RWPE2 (cell line): ENCODE data around the gene TCERG1L.

Experiments
- ATAC-seq: fragments of 200-7000 bp; cut with Tn5 transposase; 3 replicates; pipeline ENCODE4 v1.9.1; 2021; ENCODE audit warnings: low read depth
- DNase-seq: peaks from one replicate; pipeline ENCODE4 v3.0.0-alpha.2; 2020; ENCODE audit warnings: low spot score
- H3K27ac ChIP-seq: fragments of 450-650 bp; 2 replicates; pipeline ENCODE4 v1.5.1; 2017; ENCODE audit warnings: mild to moderate bottlenecking; ENCODE audit not compliant: poor library complexity, severe bottlenecking
- H3K27me3 ChIP-seq: fragments of 250-450 bp; sonication (Bioruptor Pico); 2 replicates; pipeline ENCODE4 v1.5.1; 2021; ENCODE audit warnings: mild to moderate bottlenecking, moderate library complexity; ENCODE audit not compliant: insufficient read depth, poor library complexity, severe bottlenecking
- H3K36me3 ChIP-seq: fragments of 250-450 bp; sonication (Bioruptor Pico); 2 replicates; pipeline ENCODE4 v1.5.1; 2020; ENCODE audit warnings: low read depth, mild to moderate bottlenecking, moderate library complexity
- H3K4me1 ChIP-seq: fragments of 250-450 bp; sonication (Bioruptor Pico); 2 replicates; pipeline ENCODE4 v1.5.1; 2021; ENCODE audit warnings: mild to moderate bottlenecking, moderate library complexity; ENCODE audit not compliant: insufficient read depth, poor library complexity, severe bottlenecking
- H3K4me3 ChIP-seq: fragments of 250-450 bp; sonication (Bioruptor Pico); 2 replicates; pipeline ENCODE4 v1.5.1; 2021; ENCODE audit warnings: mild to moderate bottlenecking, moderate library complexity; ENCODE audit not compliant: severe bottlenecking
- H3K9me3 ChIP-seq: fragments of 250-450 bp; sonication (Bioruptor Pico); 2 replicates; pipeline ENCODE4 v1.5.1; 2021; ENCODE audit warnings: mild to moderate bottlenecking, moderate library complexity; ENCODE audit not compliant: severe bottlenecking
- TF ChIP-seq, protein P1 (sequence below): fragments of 450-650 bp; IDR thresholded peaks from one replicate; pipeline ENCODE4 v1.5.1; 2017; ENCODE audit warnings: mild to moderate bottlenecking, moderate library complexity; ENCODE audit not compliant: poor library complexity, severe bottlenecking

Gene TCERG1L

DNA sequence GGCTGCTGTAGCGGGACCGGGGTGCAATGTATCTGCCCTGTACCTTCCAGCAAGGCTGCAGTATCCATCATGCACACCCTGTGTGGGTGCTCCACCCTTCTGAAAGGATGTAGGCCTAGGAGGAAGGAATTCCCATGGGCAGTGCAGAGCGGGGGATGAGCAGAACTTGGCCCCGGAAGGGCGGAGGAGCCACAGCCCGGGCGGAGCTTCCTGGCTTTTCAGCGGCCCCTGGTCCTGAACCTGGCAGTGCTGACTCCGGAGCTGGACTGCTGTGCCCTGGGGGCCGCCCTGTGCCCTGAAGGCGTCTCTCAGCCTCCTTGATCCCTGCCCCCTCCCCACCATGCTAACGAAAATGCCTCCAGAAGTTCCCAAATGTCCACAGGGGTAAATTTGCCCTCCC lies 175.8 kb downstream of the TCERG1L start:
- Histone ChIP-seq H3K27ac (no peak overlapping the region), H3K4me3 (no peak overlapping the region), H3K27me3 (no peaks in the 10 kb centered on the region), H3K9me3 (no peaks in the 10 kb centered on the region), H3K4me1 (no peaks in the 10 kb centered on the region), H3K36me3 (no peaks in the 10 kb centered on the region)
- TF ChIP-seq, protein P1, sequence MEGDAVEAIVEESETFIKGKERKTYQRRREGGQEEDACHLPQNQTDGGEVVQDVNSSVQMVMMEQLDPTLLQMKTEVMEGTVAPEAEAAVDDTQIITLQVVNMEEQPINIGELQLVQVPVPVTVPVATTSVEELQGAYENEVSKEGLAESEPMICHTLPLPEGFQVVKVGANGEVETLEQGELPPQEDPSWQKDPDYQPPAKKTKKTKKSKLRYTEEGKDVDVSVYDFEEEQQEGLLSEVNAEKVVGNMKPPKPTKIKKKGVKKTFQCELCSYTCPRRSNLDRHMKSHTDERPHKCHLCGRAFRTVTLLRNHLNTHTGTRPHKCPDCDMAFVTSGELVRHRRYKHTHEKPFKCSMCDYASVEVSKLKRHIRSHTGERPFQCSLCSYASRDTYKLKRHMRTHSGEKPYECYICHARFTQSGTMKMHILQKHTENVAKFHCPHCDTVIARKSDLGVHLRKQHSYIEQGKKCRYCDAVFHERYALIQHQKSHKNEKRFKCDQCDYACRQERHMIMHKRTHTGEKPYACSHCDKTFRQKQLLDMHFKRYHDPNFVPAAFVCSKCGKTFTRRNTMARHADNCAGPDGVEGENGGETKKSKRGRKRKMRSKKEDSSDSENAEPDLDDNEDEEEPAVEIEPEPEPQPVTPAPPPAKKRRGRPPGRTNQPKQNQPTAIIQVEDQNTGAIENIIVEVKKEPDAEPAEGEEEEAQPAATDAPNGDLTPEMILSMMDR: no peak
- DNase-seq (no peak), ATAC-seq (no peak)

DNA sequence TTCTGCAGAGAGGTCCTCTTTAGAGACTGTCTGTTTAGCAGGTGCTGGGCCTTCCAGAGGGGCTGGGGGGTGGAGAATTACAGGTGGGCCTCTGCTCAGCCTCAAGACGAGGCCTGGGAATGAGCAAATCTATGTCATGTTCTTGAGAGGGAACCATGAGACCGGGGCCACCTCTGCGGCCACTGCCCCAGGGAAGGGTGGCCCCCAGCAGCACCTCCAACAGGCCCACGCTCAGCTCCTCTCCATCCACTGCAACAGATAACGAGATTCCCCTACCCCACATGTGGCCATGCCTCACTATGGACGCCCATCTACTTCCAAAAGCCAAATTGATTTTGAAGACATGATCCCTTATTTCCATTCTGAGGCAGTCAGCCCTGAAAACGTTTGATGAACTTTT lies 176.9 kb downstream of the TCERG1L start:
- H3K27me3 ChIP-seq: no peaks in the 10 kb centered on the region
- no peaks in the 10 kb centered on the region for H3K36me3 ChIP-seq

DNA sequence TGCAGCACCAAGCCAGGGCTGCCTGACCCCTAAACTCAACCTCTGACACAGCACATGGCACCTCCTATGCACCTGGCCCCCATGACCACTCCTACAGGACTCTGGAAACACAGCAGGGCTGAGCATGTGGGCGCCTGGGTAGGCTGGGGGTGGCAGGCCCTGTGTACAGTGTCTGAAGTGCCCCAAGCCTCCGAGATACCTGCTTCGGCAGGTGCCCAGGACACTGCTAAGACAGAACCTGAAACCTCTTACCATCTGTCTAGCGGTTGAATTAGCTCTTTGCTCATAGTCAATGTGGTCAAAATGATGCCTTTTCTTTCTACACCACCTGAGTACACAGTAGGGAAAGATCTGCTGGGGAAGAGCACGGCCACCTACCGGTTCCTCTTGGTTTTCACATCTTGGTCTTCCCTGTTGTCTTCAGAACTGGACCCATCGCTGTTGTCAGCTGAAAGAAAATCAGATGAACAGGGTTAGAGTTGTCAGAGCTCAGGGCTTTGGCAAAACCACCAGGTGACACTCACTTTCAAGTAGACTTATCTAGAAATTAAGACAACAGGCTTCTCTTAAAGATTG lies 177.4 kb downstream of the TCERG1L start:
- Histone ChIP-seq H3K27ac (no peak overlapping the region), H3K4me3 (no peak overlapping the region), H3K36me3 (no peaks in the 10 kb centered on the region), H3K4me1 (no peaks in the 10 kb centered on the region), H3K9me3 (no peaks in the 10 kb centered on the region), H3K27me3 (no peaks in the 10 kb centered on the region)
- TF ChIP-seq, protein P1: no peak
- DNase-seq: no peak
- no peak for ATAC-seq

More for the DNA sequence above, 176.9 kb downstream of the TCERG1L start:
- Histone ChIP-seq H3K9me3 (no peaks in the 10 kb centered on the region), H3K27ac (no peak overlapping the region), H3K4me3 (no peak overlapping the region), H3K4me1 (no peaks in the 10 kb centered on the region)
- no peak for DNase-seq
- ATAC-seq: no peak
- TF ChIP-seq, protein P1: no peak

DNA sequence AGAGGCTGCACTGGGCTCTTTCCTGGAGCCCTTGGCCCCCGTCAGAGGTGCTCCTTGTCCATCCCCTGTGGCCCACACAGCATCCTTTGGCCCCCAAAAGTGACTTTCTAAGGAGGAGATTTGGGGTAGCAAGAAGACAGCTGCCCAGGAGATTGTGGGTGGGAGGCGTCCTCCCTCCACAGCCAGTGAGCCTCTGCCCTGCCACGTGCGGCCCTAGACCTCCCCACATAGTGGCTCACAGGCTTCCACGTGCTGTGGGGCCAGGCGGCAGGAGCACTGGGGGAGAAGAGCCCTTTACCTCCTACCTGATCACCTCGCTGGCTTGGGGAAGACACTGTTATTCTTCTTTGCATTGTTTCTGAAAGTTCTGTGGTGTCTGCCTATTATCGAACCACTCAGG lies 178.8 kb downstream of the TCERG1L start:
- no peak for ATAC-seq
- TF ChIP-seq, protein P1: no peak
- Histone ChIP-seq H3K27ac (no peak overlapping the region), H3K4me1 (no peaks in the 10 kb centered on the region), H3K9me3 (no peaks in the 10 kb centered on the region), H3K4me3 (no peak overlapping the region), H3K36me3 (no peaks in the 10 kb centered on the region), H3K27me3 (no peaks in the 10 kb centered on the region)
- DNase-seq: no peak

DNA sequence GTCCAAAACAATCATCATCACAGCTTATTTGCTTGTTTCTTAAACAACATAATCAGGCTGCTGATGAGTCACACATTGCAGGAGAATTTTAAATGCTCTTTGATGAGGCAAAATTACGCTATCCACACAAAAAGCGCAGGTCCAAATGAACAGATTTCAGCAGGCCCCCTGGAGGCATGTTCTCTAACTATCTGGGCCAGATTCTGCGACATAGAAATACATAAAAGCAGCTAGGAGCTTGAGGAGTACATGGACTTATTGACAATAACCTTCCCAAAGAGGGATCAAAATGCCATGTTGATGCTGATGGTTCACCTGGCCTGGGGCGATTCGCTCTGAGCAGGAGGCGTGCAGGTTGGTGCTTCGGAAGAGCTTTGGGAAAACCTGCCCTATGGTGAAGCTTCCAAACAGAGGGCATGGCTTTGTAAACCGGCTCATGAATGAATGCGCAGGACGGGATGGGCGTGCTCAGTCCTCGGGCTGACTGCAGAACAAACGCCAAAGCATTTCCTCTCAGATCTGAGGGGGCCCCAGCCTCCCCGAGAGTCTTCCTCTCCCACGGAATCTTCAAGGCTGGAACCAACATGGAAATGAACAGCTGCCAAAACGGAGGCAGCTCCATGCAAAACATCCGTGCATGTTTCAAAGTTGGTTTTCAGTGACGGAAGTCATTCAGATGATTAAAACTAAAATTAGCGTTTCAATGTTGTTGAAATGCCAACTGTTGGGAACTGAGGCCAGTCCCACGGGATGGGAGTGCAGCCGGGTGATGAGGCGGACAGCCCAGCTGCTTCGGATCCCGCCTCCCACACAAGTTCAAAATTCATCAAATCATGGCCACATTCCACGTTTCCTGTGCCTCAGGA lies 179.6 kb downstream of the TCERG1L start:
- no peaks in the 10 kb centered on the region for H3K9me3 ChIP-seq
- no peaks in the 10 kb centered on the region for H3K4me1 ChIP-seq
- TF ChIP-seq, protein P1: no peak
- no peaks in the 10 kb centered on the region for H3K36me3 ChIP-seq
- no peak overlapping the region for H3K27ac ChIP-seq
- DNase-seq: no peak
- no peaks in the 10 kb centered on the region for H3K27me3 ChIP-seq
- H3K4me3 ChIP-seq: no peak overlapping the region
- ATAC-seq: no peak
